Tibial nerve (tissue), 3 donors: Measurements from ENCODE around the gene ILF3.

ENCODE experiments used
- POLR2A ChIP-seq, 2 donors: fragments of 450-650 bp; IDR thresholded peaks; one replicate each; pipeline ENCODE4 v1.6.1; 2017; ENCODE audit warnings: antibody characterized with exemption in 2 of 2, mild to moderate bottlenecking in 2 of 2, moderate library complexity in 2 of 2
- TF ChIP-seq, protein P1 (sequence below), 5 experiments: fragments of 200-600 bp in 3 of 5; fragments of 450-650 bp in 2 of 5; sonication (generic) in 3 of 5; IDR thresholded peaks; one replicate each; pipeline ENCODE4 v1.5.1; 2016 to 2019; ENCODE audit warnings: antibody characterized with exemption in 5 of 5, mild to moderate bottlenecking in 3 of 5, moderate library complexity in 2 of 5

DNA sequence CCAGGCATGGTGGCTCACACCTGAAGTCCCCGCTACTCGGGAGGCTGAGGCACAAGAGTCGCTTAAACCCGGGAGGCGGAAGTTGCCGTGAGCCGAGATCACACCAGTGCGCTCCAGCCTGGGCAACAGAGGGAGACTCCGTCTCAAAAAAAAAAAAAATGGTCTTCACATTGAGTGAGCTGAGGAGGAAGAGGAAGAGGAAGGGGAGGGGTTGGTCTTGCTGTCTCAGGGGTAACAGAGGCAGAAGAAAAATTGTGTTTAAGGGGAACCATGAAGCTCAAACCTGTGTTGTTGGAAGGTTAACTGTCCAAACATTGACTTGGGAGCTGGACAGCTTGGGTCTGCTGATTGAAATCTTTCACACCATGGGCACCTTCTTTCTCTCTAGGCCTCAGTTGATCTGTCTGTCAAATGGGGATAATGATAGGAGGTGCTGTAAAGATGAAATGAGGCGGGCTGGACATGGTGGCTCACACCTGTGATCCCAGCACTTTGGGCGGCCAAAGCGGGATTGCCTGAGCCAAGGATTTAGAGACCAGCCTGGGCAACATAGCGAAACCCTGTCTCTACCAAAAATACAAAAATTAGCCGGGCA, 38.6 kb upstream of the ILF3 start:
- no peak for TF ChIP-seq POLR2A (IDR thresholded peaks at IDR 0.05)
- TF ChIP-seq, protein P1, sequence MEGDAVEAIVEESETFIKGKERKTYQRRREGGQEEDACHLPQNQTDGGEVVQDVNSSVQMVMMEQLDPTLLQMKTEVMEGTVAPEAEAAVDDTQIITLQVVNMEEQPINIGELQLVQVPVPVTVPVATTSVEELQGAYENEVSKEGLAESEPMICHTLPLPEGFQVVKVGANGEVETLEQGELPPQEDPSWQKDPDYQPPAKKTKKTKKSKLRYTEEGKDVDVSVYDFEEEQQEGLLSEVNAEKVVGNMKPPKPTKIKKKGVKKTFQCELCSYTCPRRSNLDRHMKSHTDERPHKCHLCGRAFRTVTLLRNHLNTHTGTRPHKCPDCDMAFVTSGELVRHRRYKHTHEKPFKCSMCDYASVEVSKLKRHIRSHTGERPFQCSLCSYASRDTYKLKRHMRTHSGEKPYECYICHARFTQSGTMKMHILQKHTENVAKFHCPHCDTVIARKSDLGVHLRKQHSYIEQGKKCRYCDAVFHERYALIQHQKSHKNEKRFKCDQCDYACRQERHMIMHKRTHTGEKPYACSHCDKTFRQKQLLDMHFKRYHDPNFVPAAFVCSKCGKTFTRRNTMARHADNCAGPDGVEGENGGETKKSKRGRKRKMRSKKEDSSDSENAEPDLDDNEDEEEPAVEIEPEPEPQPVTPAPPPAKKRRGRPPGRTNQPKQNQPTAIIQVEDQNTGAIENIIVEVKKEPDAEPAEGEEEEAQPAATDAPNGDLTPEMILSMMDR (IDR thresholded peaks at IDR 0.05): no peak
